Mammary microvascular endothelial cell (primary cell): ENCODE results near the gene OR51L1. TPM values are rescaled to one million over a fixed set of nuclear protein-coding genes. Genes with fewer than 3 reads are reported as not detected.

Experiments
- total RNA-seq: library from RNA; depleted of rRNA; stranded (reverse); fragments of >200 nt; gene quantifications from 2 replicates; pipeline ENCODE4 v1.2.3, GENCODE V29; 2015

OR51L1 gene
- total RNA-seq = not detected in 2 replicates

GRCh38 chr11:4994551-4994950, at the start of gene OR51L1:
OR51L1 (plus strand) TSS chr11:4994851; CDS start chr11:4998983, 4,132 bp downstream.

GRCh38 chr11:4947505-4947904, 47.1 kb upstream of the OR51L1 start, which contains the start of gene OR51A4:
OR51A4 (minus strand) TSS chr11:4947605; CDS start chr11:4947100, 505 bp downstream.

GRCh38 chr11:4955613-4956012, 39.0 kb upstream of the OR51L1 start, which contains the start of gene OR51A2:
OR51A2 (minus strand) TSS chr11:4955713; CDS start chr11:4955713, 0 bp downstream.

GRCh38 chr11:5046226-5046625, 51.6 kb downstream of the OR51L1 start, which contains the start of gene OR52J3:
OR52J3 (plus strand) TSS chr11:5046526; CDS start chr11:5046526, 0 bp downstream.

Other genes starting within 250 kb of the OR51L1 start
- gene OR51F1, start 224.9 kb upstream of the OR51L1 start, total RNA-seq = not detected in 2 replicates
- gene OR52R1, start 190.5 kb upstream of the OR51L1 start, total RNA-seq = not detected in 2 replicates
- not detected in 2 replicates for gene OR51F2, start 173.5 kb upstream of the OR51L1 start, total RNA-seq
- gene OR51S1, start 145.6 kb upstream of the OR51L1 start, total RNA-seq = not detected in 2 replicates
- not detected in 2 replicates for gene OR51T1, start 113.0 kb upstream of the OR51L1 start, total RNA-seq
- not detected in 2 replicates for gene OR51A7, start 91.1 kb upstream of the OR51L1 start, total RNA-seq
- gene OR51G2, start 75.5 kb upstream of the OR51L1 start, total RNA-seq = not detected in 2 replicates
- not detected in 2 replicates for gene OR51G1, start 70.5 kb upstream of the OR51L1 start, total RNA-seq
- not detected in 2 replicates for gene OR51A4, start 47.2 kb upstream of the OR51L1 start, total RNA-seq
- gene OR51A2, start 39.1 kb upstream of the OR51L1 start, total RNA-seq = not detected in 2 replicates
- not detected in 2 replicates for gene OR52J3, start 51.7 kb downstream of the OR51L1 start, total RNA-seq
- gene OR52E2, start 64.8 kb downstream of the OR51L1 start, total RNA-seq = not detected in 2 replicates
- not detected in 2 replicates for gene OR52E1, start 74.7 kb downstream of the OR51L1 start, total RNA-seq
- gene OR52A5, start 143.5 kb downstream of the OR51L1 start, total RNA-seq = not detected in 2 replicates
- not detected in 2 replicates for gene OR52A1, start 159.9 kb downstream of the OR51L1 start, total RNA-seq
- gene OR51V1, start 205.8 kb downstream of the OR51L1 start, total RNA-seq = not detected in 2 replicates
- gene HBB, start 232.2 kb downstream of the OR51L1 start, total RNA-seq = not detected in 2 replicates
- gene HBD, start 239.6 kb downstream of the OR51L1 start, total RNA-seq = not detected in 2 replicates